ENCODE measurements around the gene HSPB3.
"Not testable (repeated sequence)": the region's sequence is repeated elsewhere in the genome, so short reads cannot be mapped to it uniquely, and the experiment has no call there.

The HSPB3 gene, protein sequence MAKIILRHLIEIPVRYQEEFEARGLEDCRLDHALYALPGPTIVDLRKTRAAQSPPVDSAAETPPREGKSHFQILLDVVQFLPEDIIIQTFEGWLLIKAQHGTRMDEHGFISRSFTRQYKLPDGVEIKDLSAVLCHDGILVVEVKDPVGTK

GRCh38 chr5:54455413-54456157 lies at the start of gene HSPB3:
Gene HSPB3 (plus strand): TSS chr5:54455699. CDS start chr5:54455790, 91 bp downstream.
- peak; percentile 42 to 74 for DNase-seq

DNA sequence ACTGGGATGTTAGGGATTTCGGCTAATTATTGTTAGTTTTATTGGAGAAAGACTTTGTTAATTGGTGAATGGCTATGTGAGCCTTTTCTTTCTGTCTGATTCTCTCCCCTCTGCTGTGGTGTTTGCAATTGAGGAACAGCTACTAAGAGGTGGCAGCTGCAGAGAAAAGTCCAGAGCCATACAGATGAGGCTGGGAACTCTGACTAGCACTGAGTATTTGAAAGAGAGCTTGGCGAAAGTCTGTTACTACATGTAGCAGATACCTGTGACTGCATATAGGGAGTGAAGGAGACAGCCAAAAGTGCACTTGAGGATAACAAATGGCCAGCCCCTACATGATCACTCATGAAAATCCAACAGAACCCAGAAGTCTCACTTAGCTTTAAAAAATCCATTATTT lies 44.3 kb upstream of the HSPB3 start:
- DNase-seq, result no peak

GRCh38 chr5:54412913-54413312 lies 42.6 kb upstream of the HSPB3 start:
- DNase-seq, result no peak

DNA sequence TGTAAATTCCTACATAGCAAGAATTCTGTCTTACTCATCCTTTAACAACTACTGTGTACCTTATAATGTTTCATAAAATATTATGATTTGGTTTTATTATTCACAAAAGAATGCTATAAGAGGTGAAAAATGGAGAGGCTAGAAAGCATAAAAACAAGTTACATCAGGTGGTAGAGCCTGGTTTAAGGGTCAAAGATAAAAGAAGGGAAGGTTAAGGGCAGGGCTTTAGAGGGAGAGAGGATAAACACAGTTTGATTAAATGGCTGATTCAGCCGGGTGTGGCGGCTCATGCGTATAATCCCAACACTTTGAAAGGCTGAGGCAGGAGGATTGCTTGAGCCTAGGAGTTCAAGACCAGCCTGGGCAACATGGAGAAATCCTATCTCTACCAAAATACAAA lies 40.4 kb upstream of the HSPB3 start:
- DNase-seq, result no peak

DNA sequence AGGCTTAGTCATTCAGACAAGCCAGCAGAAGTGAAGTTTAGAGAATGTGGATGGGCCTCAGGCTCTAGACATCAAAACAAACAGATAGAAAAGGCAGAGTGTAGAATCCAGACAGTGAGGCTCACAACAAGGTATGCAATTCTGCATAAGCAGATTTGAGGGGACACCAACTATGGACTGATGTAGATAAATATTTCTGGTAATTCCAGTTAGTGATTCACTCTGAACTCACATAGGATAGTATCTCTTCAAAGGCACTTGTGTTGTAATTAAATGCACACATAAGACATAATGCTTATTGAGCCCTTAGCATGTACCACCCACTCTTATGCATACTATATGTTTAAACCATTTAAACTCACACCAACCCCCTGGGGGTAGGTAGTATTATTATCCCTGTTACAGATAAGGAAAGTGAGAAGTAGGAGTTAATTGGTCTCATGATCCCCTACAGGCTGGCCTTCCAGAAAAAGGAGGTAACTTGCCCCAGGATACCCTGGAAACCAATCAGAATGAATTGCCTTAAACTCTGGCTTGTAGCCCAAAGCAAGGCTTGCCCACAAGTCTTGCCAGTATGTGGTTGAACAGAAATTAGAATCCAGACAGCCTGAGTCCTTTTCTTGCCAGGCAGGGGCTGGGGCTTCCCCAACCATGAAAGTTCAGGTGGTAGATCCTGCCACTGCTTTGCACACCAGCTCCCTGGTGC lies 39.5 kb upstream of the HSPB3 start:
- peak; percentile 20 to 59 for DNase-seq

DNA sequence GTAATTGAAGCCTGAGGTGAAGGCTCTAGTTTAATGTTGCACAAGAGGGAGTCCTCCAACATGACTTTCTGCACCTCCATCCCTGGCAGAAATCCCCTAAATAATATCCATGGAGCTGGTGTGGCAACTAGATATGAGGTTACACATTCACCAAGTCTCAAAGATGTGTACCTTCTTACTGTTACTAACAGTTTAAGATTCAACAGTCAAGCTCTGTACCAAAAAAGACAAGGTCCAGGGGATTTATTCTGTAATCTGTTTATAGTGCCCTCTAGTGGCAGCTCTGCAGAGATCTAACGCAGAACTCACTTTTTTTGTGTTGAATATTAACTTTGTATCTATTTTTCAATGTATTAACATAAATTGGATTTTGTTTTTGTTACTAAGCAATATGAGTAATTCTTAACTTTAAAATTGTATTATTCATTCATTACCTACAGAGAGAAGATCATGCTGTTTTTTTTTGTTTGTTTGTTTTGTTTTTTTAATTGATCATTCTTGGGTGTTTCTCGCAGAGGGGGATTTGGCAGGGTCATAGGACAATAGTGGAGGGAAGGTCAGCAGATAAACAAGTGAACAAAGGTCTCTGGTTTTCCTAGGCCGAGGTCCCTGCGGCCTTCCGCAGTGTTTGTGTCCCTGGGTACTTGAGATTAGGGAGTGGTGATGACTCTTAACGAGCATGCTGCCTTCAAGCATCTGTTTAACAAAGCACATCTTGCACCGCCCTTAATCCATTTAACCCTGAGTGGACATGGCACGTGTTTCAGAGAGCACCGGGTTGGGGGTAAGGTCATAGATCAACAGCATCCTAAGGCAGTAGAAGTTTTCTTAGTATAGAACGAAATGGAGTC lies 35.7 kb upstream of the HSPB3 start:
- peak; percentile 31 to 76 for DNase-seq

- not testable (repeated sequence) for DNase-seq
Measured at GRCh38 chr5:54420511-54420910, 35.0 kb upstream of the HSPB3 start.

- no peak for DNase-seq
Measured at GRCh38 chr5:54421976-54422375, 33.5 kb upstream of the HSPB3 start.

DNA sequence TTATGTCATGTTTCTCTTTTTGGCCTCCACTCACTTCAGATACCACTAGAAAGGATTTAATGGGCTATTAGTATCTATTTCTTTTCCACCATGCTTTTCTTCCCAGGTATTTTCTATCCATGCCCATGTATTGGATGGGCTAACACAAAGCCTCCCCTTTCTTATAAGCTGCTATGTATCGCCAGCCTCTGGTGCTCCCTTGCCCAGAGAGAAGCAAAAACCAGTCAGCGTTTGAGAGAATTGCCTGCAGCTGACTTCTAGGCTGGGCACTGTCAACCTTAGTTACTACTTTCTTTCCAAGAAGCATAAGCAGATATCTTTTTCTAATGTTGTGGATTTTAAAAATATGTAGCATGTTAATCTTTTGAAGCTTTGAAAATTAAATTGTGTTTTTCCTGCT lies 30.2 kb upstream of the HSPB3 start:
- no peak for DNase-seq

DNA sequence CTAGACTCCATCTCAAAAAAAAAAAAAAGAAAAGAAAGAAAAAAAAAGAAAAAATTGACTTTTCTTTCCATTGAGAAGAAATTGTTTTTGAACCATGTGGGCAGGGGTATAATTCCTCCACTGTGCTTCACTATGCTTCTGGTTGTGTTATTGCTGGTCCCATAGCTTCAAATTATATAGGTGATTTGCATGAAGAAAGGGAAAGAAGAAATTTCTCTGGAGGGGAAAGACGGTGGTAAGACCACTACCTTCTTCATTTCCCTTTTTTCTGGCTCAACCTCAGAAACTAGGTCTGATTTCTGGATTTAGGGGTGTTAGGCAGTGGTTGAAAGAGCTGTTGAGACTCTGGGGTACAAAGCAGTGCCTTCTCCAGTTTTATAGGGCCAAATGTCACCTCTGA lies 29.3 kb upstream of the HSPB3 start:
- no peak for DNase-seq

GRCh38 chr5:54434650-54435049 lies 20.8 kb upstream of the HSPB3 start:
- DNase-seq, result not testable (repeated sequence)

GRCh38 chr5:54438620-54439389 lies 16.7 kb upstream of the HSPB3 start:
- DNase-seq, result no peak

DNA sequence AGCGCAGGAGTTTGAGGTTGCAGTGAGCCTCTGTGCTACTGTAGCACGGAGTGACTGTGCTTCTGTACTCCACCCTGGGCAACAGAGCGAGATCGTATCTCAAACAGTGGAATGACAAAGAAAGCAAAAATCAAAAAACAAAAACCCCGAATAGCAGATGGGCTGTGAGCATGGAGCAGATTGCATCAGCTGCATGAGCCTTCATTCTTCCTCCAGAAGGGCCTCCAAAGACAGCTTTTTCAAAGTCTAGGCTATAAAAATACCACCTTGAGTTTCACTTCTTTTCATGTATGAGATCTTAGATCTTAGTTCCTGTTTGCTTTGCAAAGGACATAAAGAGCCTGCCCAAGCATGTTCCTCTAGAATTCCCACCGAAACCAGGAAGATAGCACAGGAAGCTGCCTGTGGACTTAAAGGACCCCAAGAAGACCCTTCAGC lies 15.0 kb upstream of the HSPB3 start:
- DNase-seq, result no peak

DNA sequence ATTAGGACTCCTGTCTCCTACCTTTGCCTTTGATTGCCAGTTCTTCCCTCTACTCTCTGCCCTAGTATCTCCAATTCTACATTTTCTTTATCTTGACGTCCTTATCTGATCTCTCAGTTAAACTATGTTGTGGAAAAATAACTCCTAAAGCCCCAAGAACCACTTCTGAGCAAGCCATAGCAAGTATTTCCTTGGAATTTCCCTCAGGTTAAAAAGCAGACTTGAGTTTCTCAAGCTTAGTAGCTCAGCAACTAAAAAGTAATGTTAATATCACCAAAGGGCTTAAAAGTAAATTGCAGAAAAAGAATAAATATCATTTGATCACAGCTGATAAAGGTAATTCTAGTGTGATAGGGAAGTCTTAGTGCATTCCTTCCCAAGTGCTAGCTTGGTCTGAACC lies 13.2 kb upstream of the HSPB3 start:
- DNase-seq, result no peak

DNA sequence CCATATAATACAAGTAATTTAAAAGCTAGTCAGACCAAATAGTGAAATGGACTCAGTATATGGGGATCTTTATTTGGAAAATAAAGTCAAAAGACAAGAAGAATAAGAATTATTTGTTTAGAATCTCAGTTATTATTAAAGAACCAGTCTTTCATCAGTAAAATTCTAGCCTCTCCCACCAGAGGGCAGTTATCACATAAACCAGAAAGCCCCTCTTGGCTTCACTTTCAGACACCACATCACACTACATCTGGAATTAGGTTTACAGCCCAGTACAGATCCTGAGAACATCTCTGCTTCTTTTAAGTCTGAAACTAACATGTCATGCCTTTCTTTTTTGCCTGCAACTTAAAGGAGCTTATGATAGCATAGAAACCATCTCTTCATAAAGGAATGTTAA lies 12.2 kb upstream of the HSPB3 start:
- peak in 1 of 2 experiments; percentile 36 for DNase-seq

DNA sequence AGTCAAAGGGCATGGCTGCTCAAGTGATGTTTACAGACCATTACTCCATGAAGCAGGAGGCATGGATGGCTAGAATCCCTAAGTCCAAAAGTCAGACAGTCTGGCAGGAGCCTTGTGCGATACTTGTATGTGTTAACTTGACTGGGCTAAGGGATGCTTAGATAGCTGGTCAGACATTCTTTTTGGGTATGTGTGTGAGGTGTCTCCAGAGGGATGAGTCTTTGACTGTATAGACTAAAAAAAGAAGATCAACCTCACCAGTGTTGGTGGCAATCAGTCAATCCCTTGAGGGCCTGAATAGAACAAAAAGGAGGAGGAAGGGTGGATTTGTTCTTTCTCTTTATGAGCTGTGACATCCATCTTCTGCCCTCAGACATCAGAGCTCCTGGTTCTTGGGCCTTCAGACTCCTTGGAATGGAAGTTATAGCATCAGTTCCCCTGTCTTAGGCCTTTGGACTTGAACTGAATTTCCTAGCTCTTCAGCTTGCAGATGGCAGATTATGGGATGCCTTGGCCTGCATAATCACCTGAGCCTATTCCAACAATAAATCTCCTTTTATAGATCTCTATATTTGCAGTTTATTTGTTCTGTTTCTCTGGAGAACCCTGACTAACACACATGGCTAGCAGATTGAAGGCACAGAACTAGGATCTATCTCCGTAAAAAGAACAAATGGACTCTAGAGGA lies 9.7 kb upstream of the HSPB3 start:
- DNase-seq, result no peak

DNA sequence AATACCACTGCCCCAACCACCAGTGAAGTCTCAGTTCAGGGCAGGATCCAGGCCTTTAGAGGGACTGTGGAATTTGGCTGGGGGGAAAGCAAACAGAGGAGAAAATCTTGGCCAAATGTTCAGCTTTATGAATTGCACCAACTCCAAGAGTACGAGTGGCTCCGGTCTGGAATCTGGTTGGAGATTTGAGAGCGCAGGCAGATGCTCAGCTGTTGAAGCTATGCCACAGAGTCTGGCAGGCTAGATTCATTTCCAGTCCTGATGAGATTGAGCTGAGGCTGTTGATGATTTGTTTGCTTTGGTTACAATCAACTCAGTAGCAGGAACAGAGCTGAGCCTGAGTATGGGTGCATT lies 9.1 kb upstream of the HSPB3 start:
- peak; percentile 72 to 88 for DNase-seq

DNA sequence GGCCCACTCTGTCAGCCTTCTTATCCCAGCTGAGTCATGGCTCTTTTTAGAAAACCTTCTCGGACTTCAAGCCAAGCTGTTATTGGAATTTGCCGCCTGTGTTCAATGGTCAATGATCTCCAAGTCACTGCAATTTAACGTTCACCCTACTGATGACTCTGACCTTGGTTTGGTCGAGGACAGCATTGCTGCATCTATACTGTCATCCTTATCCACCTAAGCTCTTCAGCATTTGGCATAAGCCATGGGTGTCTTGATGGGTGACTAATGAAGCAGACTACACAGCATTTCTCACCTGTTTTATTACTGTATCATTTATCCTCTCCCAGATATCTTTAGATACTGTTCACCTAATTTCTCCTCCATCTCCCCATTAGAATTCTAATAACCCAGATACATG lies 5.6 kb upstream of the HSPB3 start:
- DNase-seq, result no peak

DNA sequence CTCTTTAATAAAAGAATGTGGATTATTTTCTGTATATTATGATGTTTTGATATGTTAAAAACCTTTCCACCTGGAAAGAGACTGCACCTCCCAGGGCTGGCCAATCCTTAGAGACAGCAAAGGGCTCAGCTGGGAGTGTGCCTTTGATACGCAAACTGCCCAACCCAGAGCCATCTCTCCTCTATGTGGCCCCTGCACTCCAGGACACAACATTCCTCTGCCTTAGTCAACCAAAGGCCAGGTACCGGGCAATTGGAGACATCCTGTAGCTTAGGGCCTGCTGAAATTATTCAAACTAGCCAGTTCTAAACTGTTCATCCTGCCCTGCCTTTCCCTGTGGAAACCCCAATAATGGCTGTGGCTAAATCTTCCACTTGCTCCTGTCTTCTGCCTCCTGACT lies 5.0 kb upstream of the HSPB3 start:
- DNase-seq, result no peak

GRCh38 chr5:54453046-54453445 lies 2.5 kb upstream of the HSPB3 start:
- DNase-seq, result no peak

GRCh38 chr5:54454602-54455001 lies 897 bp upstream of the HSPB3 start:
- DNase-seq, result no peak

Data from NCI-H446 (cell line).